Mesendoderm (in vitro differentiated cells): Measurements from ENCODE around the gene GHRL.

ENCODE experiments used
- DNase-seq: peaks from one replicate; pipeline ENCODE4 v3.0.0; 2013
- H2AK5ac ChIP-seq: 2 replicates; pipeline ENCODE4 v1.6.1; 2013; ENCODE audit warnings: low read length, inconsistent platforms
- H2BK120ac ChIP-seq: 2 replicates; pipeline ENCODE4 v1.6.1; 2013; ENCODE audit warnings: low read depth, mild to moderate bottlenecking, low read length, moderate library complexity, mixed read lengths
- H2BK15ac ChIP-seq: replicated peaks from 2 replicates; pipeline ENCODE4 v1.6.1; 2013; ENCODE audit warnings: low read depth, mild to moderate bottlenecking, moderate library complexity
- H2BK5ac ChIP-seq: 2 replicates; pipeline ENCODE4 v1.6.1; 2013; ENCODE audit warnings: low read length, inconsistent platforms
- H3K18ac ChIP-seq: 2 replicates; pipeline ENCODE4 v1.6.1; 2013; ENCODE audit warnings: mild to moderate bottlenecking, low read length, mixed read lengths
- H3K23ac ChIP-seq: one replicate; pipeline ENCODE4 v1.6.1; 2013; ENCODE audit warnings: low read length
- H3K27ac ChIP-seq: 2 replicates; pipeline ENCODE4 v1.5.1; 2013; ENCODE audit warnings: low read depth, mild to moderate bottlenecking, inconsistent platforms, low read length, moderate library complexity
- H3K27me3 ChIP-seq: 2 replicates; pipeline ENCODE4 v1.6.1; 2013; ENCODE audit warnings: low read length, control low read depth, mild to moderate bottlenecking, inconsistent platforms; ENCODE audit not compliant: insufficient read depth, poor library complexity
- H3K36me3 ChIP-seq: 2 replicates; pipeline ENCODE4 v1.6.1; 2013; ENCODE audit warnings: low read length, inconsistent platforms; ENCODE audit not compliant: control insufficient read depth, insufficient read depth
- H3K4ac ChIP-seq: one replicate; pipeline ENCODE4 v1.6.1; 2013; ENCODE audit warnings: low read depth, mild to moderate bottlenecking, low read length, moderate library complexity
- H3K4me1 ChIP-seq: 2 replicates; pipeline ENCODE4 v1.6.1; 2013; ENCODE audit warnings: low read depth, low read length, inconsistent platforms; ENCODE audit not compliant: control insufficient read depth
- H3K4me2 ChIP-seq: 2 replicates; pipeline ENCODE4 v1.6.1; 2013; ENCODE audit warnings: low read length
- H3K4me3 ChIP-seq: 2 replicates; pipeline ENCODE4 v1.5.1; 2013; ENCODE audit warnings: mild to moderate bottlenecking, low read length
- H3K56ac ChIP-seq: one replicate; pipeline ENCODE4 v1.6.1; 2013; ENCODE audit warnings: low read length
- H3K79me1 ChIP-seq: 2 replicates; pipeline ENCODE4 v1.6.1; 2013; ENCODE audit warnings: low read length, inconsistent platforms
- H3K79me2 ChIP-seq: 2 replicates; pipeline ENCODE4 v1.6.1; 2013; ENCODE audit warnings: mild to moderate bottlenecking, low read length; ENCODE audit not compliant: control insufficient read depth, insufficient read depth
- H3K9ac ChIP-seq: 2 replicates; pipeline ENCODE4 v1.6.1; 2013; ENCODE audit warnings: low read length, inconsistent platforms
- H4K5ac ChIP-seq: one replicate; pipeline ENCODE4 v1.6.1; 2013; ENCODE audit warnings: low read length
- H4K8ac ChIP-seq: one replicate; pipeline ENCODE4 v1.6.1; 2013; ENCODE audit warnings: low read depth, mild to moderate bottlenecking, control low read depth, low read length, moderate library complexity
- WGBS: extraction: QIAGEN DNeasy Blood & Tissue Kit; methylation state at CpG from one replicate; pipeline ENCODE4 v1.1.7; 2013; ENCODE audit warnings: low lambda C conversion rate, missing lambda C conversion rate; ENCODE audit not compliant: insufficient coverage; ENCODE audit errors: extremely low coverage; 5-methylcytosine and 5-hydroxymethylcytosine counted together

GHRL gene

DNA sequence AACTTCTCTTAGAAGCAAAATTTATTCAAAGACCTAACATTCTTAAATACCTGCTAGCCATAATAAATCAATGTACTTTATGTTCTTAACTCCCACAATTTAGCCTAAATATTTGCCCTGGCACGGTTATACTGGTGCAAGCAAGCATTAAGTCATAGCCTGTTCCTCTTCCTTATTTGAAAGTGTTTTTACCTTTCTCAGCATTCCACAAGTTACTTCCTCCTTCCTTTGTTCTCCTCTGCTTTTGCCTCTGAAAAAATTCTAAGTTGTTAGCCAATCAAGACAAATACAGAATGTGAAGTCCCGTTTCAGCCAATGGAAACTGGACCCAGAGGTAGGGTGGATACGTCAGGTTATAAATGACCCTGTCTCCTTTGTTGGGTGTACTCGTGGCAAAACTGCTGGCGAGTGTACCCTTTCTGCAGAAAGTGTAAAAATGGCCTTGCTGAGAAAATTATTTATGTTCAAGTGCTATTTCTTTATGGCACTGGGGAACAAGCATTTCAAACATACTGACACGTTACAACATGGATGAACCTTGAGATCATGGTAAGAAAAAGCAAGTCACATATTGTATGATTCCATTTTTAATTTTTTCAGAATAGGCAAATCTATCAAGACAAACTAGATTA lies 47.5 kb downstream of the GHRL start:
- H3K27ac ChIP-seq, result no peak overlapping the region
- no peak overlapping the region for H2BK120ac ChIP-seq
- H3K79me2 ChIP-seq, result peaks cover 5% of the 10 kb centered on the region
- H3K4me2 ChIP-seq, result no peak overlapping the region
- H3K23ac ChIP-seq, result no peak overlapping the region
- H3K56ac ChIP-seq, result no peak overlapping the region
- no peaks in the 10 kb centered on the region for H3K4me1 ChIP-seq
- no peak overlapping the region for H2AK5ac ChIP-seq
- H3K18ac ChIP-seq, result no peak overlapping the region
- no CpG with 5 or more reads among the region's 6 CpGs for WGBS
- no peak overlapping the region for H3K9ac ChIP-seq
- H3K36me3 ChIP-seq, result no peaks in the 10 kb centered on the region
- H3K79me1 ChIP-seq, result peaks cover 7% of the 10 kb centered on the region
- DNase-seq, result no peak
- H3K4me3 ChIP-seq, result no peak overlapping the region
- no peak overlapping the region for H2BK15ac ChIP-seq
- no peak overlapping the region for H4K8ac ChIP-seq
- H4K5ac ChIP-seq, result no peak overlapping the region
- H3K4ac ChIP-seq, result no peak overlapping the region
- H2BK5ac ChIP-seq, result no peak overlapping the region
- H3K27me3 ChIP-seq, result no peaks in the 10 kb centered on the region

GRCh38 chr3:10244009-10244408 lies 48.7 kb downstream of the GHRL start:
- H4K5ac ChIP-seq, result no peak overlapping the region
- no peak overlapping the region for H2BK120ac ChIP-seq
- no peak overlapping the region for H2BK15ac ChIP-seq
- H2BK5ac ChIP-seq, result no peak overlapping the region
- no peak overlapping the region for H3K56ac ChIP-seq
- H3K4ac ChIP-seq, result no peak overlapping the region
- no peak overlapping the region for H3K18ac ChIP-seq
- H4K8ac ChIP-seq, result no peak overlapping the region
- DNase-seq, result no peak
- no peak overlapping the region for H3K4me3 ChIP-seq
- no peaks in the 10 kb centered on the region for H3K27me3 ChIP-seq
- H3K27ac ChIP-seq, result no peak overlapping the region
- H3K4me1 ChIP-seq, result no peaks in the 10 kb centered on the region
- H3K79me1 ChIP-seq, result peaks cover 1% of the 10 kb centered on the region
- no CpG with 5 or more reads among the region's 3 CpGs for WGBS
- no peak overlapping the region for H3K9ac ChIP-seq
- H3K79me2 ChIP-seq, result peaks cover under 1% of the 10 kb centered on the region
- no peak overlapping the region for H3K23ac ChIP-seq
- H3K36me3 ChIP-seq, result no peaks in the 10 kb centered on the region
- no peak overlapping the region for H3K4me2 ChIP-seq
- H2AK5ac ChIP-seq, result no peak overlapping the region

- no peaks in the 10 kb centered on the region for H3K79me1 ChIP-seq
- no peak overlapping the region for H3K23ac ChIP-seq
- H3K9ac ChIP-seq, result no peak overlapping the region
- no peak overlapping the region for H2BK15ac ChIP-seq
- H3K4me2 ChIP-seq, result no peak overlapping the region
- H3K56ac ChIP-seq, result no peak overlapping the region
- H3K4me3 ChIP-seq, result no peak overlapping the region
- no peaks in the 10 kb centered on the region for H3K79me2 ChIP-seq
- H3K27ac ChIP-seq, result no peak overlapping the region
- H3K36me3 ChIP-seq, result no peaks in the 10 kb centered on the region
- H3K4me1 ChIP-seq, result no peaks in the 10 kb centered on the region
- no peak overlapping the region for H2BK5ac ChIP-seq
- no peak overlapping the region for H2BK120ac ChIP-seq
- no peak for DNase-seq
- WGBS, result no CpG with 5 or more reads among the region's 7 CpGs
- H4K5ac ChIP-seq, result no peak overlapping the region
- H3K27me3 ChIP-seq, result no peaks in the 10 kb centered on the region
- no peak overlapping the region for H3K4ac ChIP-seq
- H4K8ac ChIP-seq, result no peak overlapping the region
- no peak overlapping the region for H2AK5ac ChIP-seq
- H3K18ac ChIP-seq, result no peak overlapping the region
Measured at GRCh38 chr3:10242182-10243065, 50.3 kb downstream of the GHRL start.

DNA sequence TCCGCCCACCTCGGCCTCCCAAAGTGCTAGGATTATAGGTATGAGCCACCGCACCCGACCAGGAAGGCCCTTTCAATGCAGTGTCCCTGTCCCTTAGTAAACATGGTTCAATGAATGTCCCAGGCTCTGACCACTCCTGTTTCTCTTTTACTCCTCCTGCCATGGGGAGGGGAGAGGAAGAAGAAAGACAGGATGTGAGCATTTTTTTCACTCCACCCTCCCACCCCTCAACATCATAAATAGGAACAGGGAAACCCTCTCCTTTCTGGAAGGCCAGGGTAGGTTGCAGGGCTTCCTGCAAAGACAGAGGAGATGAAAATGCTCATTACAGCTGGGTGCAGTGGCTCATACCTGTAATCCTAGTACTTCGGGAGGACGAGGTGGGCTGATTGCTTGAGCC lies 51.9 kb downstream of the GHRL start:
- Histone ChIP-seq H3K4me3 (no peak overlapping the region), H4K5ac (no peak overlapping the region), H2BK120ac (no peak overlapping the region), H3K4me1 (no peaks in the 10 kb centered on the region), H2AK5ac (no peak overlapping the region), H2BK15ac (no peak overlapping the region), H3K23ac (no peak overlapping the region), H3K9ac (no peak overlapping the region), H3K79me1 (no peaks in the 10 kb centered on the region), H3K27ac (no peak overlapping the region), H3K56ac (no peak overlapping the region), H3K36me3 (no peaks in the 10 kb centered on the region), H2BK5ac (no peak overlapping the region), H3K4ac (no peak overlapping the region), H4K8ac (no peak overlapping the region), H3K27me3 (no peaks in the 10 kb centered on the region), H3K4me2 (no peak overlapping the region), H3K79me2 (no peaks in the 10 kb centered on the region), H3K18ac (no peak overlapping the region)
- no peak for DNase-seq
- WGBS, result no CpG with 5 or more reads among the region's 6 CpGs

DNA sequence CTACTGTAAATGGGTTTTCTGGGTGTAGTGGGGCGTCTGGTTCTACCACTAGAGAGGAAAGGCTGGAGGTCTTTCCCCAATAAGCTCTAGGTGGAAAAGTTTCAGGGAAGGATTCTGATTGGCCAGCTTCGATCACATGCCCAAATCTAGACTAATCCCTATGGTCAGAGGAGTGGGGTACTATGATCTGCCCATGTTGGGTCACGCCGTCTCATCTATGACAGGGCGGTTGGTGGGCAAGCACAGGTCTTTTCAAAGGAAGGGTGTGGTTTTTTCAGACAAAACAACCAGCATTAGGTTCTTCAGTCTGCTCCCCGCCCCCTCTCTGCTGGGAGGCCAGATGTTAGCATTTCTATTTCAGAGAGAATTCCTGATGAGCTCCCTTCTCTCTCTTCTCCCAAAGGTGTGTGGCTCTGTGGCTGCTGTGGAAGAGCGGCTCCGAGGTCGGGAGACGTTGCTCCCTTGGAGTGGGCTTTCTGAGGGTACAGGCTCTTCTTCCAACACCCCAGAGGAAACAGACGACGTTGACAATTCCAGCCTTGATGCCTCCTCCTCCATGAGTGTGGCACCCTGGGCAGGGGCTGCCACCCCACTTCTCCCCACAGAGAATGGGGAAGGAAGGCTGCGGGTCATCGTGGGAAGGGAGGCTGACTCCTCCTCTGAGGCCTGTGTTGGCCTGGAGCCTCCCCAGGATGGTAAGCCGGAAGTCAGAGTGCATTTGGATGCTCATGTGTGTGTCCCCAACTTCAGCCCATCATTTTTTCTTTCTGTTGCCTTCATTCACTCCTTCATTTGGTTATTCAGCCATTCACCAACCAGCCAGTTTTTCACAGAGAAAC lies 54.2 kb downstream of the GHRL start:
- Histone ChIP-seq H3K27me3 (no peaks in the 10 kb centered on the region), H3K23ac (no peak overlapping the region), H3K9ac (no peak overlapping the region), H3K4me1 (no peaks in the 10 kb centered on the region), H4K5ac (no peak overlapping the region), H2AK5ac (no peak overlapping the region), H3K4ac (no peak overlapping the region), H3K79me2 (no peaks in the 10 kb centered on the region), H4K8ac (no peak overlapping the region), H3K18ac (no peak overlapping the region), H3K4me2 (no peak overlapping the region), H3K27ac (no peak overlapping the region), H3K79me1 (no peaks in the 10 kb centered on the region), H3K4me3 (no peak overlapping the region), H3K56ac (no peak overlapping the region), H2BK120ac (no peak overlapping the region), H3K36me3 (no peaks in the 10 kb centered on the region), H2BK15ac (no peak overlapping the region), H2BK5ac (no peak overlapping the region)
- WGBS, result no CpG with 5 or more reads among the region's 15 CpGs
- no peak for DNase-seq
